ENCODE measurements around the gene PFDN1. TPM values are rescaled to one million over a fixed set of nuclear protein-coding genes. Genes with fewer than 3 reads are reported as not detected.

PFDN1 gene
- total RNA-seq, 1 experiment from 2014 or later, result 94.1 TPM

DNA sequence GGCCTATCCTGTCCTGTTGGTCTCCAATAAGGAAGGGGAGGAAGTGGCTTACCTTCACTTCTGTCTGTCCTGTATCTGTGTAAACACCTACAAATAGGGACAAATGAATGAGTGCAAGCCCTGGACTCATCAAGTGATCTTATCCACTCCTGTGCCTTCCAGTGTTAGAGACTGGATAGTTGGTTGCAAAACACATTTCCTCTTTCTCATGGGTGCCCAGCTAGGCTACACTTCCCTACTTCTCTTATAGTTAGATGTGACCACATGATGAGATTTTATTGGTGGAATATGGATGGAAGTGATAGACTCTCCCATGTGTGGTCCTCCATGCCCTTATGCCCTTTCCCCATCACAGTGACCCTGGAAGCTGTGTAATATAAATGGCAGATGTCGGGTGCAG, 16.9 kb upstream of the PFDN1 start:
- Histone ChIP-seq H3K36me3 (ENCODE audit: insufficient read depth, low read length, poor library complexity, severe bottlenecking) (no peaks in the 10 kb centered on the region), H3K4me3 (ENCODE audit: low read depth, low read length, poor library complexity, severe bottlenecking) (no peak overlapping the region), H3K4me1 (ENCODE audit: insufficient read depth, low read length, poor library complexity, severe bottlenecking) (peaks cover 20% of the 10 kb centered on the region), H3K27me3 (replicated peaks; ENCODE audit: insufficient read depth, low read depth, low read length, poor library complexity) (no peaks in the 10 kb centered on the region), H3K27ac (ENCODE audit: low read depth, low read length, poor library complexity, severe bottlenecking) (no peak overlapping the region), H3K9me3 (ENCODE audit: low read depth, low read length, poor library complexity, severe bottlenecking) (no peaks in the 10 kb centered on the region)
- TF ChIP-seq, protein P1, sequence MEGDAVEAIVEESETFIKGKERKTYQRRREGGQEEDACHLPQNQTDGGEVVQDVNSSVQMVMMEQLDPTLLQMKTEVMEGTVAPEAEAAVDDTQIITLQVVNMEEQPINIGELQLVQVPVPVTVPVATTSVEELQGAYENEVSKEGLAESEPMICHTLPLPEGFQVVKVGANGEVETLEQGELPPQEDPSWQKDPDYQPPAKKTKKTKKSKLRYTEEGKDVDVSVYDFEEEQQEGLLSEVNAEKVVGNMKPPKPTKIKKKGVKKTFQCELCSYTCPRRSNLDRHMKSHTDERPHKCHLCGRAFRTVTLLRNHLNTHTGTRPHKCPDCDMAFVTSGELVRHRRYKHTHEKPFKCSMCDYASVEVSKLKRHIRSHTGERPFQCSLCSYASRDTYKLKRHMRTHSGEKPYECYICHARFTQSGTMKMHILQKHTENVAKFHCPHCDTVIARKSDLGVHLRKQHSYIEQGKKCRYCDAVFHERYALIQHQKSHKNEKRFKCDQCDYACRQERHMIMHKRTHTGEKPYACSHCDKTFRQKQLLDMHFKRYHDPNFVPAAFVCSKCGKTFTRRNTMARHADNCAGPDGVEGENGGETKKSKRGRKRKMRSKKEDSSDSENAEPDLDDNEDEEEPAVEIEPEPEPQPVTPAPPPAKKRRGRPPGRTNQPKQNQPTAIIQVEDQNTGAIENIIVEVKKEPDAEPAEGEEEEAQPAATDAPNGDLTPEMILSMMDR (conservative IDR thresholded peaks at IDR 0.05; ENCODE audit: low read depth, low read length), result no peak
- TF ChIP-seq EZH2 (IDR thresholded peaks at IDR 0.05; ENCODE audit: borderline replicate concordance, low read depth, low read length, poor library complexity, severe bottlenecking), result no peak
- POLR2A ChIA-PET (ENCODE audit: low non-redundant PET), result no interaction called here
- intact Hi-C loops (cut with micrococcal nuclease; ENCODE audit: unreplicated experiment), result no loop called here
- DNase-seq (ENCODE audit: low spot score), result no peak
- CTCF ChIA-PET, result no interaction called here
- no TSS peak for BruUV-seq (replicated peaks)

DNA sequence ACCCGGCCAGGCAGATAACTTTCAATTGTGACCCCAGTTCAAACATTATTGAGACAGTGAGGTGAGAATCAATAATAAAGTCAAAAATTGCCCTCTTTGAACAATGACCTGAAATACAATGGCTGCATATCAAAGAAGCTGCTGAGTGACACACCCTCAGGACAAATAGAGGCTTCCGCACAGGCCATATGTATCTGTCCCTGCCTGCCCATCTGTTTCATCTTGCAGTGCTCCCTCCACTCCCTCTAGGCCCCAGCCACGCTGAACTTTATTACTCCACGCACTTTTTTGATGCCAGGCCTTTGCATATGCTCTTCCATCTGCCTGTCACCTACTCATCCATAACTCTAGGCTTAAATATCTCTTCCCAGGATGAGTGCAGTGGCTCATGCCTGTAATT, 15.9 kb upstream of the PFDN1 start:
- CTCF ChIA-PET, result no interaction called here

DNA sequence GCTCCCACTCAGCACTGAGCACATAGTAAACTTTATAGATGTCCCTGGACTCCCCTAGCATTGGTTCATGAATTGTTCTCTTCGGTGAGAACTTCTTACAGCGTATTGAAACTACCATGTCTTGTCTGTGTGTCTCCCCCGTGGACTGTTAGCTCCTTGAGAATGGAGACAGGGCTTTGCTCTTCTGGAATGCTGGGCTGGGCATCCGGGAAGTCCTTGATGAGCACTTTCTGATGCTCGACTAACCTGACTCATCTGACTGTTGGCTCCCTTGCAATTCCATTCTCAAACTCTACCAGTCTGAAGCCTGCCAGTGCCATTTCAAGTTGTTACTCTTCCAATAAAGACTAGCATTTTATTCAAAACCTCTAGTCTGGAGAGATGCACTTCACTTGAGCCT, 15.0 kb upstream of the PFDN1 start:
- peaks cover 2% of the 10 kb centered on the region for H3K4me1 ChIP-seq (ENCODE audit: insufficient read depth, low read length, poor library complexity, severe bottlenecking)
- intact Hi-C loops (cut with micrococcal nuclease; ENCODE audit: unreplicated experiment), result no loop called here
- CTCF ChIA-PET, result no interaction called here
- TF ChIP-seq, protein P1 (conservative IDR thresholded peaks at IDR 0.05; ENCODE audit: low read depth, low read length), result no peak
- TF ChIP-seq EZH2 (IDR thresholded peaks at IDR 0.05; ENCODE audit: borderline replicate concordance, low read depth, low read length, poor library complexity, severe bottlenecking), result no peak
- H3K36me3 ChIP-seq (ENCODE audit: insufficient read depth, low read length, poor library complexity, severe bottlenecking), result no peaks in the 10 kb centered on the region
- H3K9me3 ChIP-seq (ENCODE audit: low read depth, low read length, poor library complexity, severe bottlenecking), result no peaks in the 10 kb centered on the region
- POLR2A ChIA-PET (ENCODE audit: low non-redundant PET), result interaction anchor here (0.7 kb wide), 1 partner anchor 11 kb away, joined by 3 read pairs; no protein-coding TSS in a partner anchor
- BruUV-seq (replicated peaks), result no TSS peak
- no peak overlapping the region for H3K4me3 ChIP-seq (ENCODE audit: low read depth, low read length, poor library complexity, severe bottlenecking)
- H3K27me3 ChIP-seq (replicated peaks; ENCODE audit: insufficient read depth, low read depth, low read length, poor library complexity), result no peaks in the 10 kb centered on the region
- H3K27ac ChIP-seq (ENCODE audit: low read depth, low read length, poor library complexity, severe bottlenecking), result no peak overlapping the region
- DNase-seq (ENCODE audit: low spot score), result no peak

More for the DNA sequence above, 15.9 kb upstream of the PFDN1 start:
- no TSS peak for BruUV-seq (replicated peaks)
- H3K4me3 ChIP-seq (ENCODE audit: low read depth, low read length, poor library complexity, severe bottlenecking), result no peak overlapping the region
- H3K4me1 ChIP-seq (ENCODE audit: insufficient read depth, low read length, poor library complexity, severe bottlenecking), result peaks cover 11% of the 10 kb centered on the region
- POLR2A ChIA-PET (ENCODE audit: low non-redundant PET), result no interaction called here
- no peak for DNase-seq (ENCODE audit: low spot score)
- no peak overlapping the region for H3K27ac ChIP-seq (ENCODE audit: low read depth, low read length, poor library complexity, severe bottlenecking)
- no peaks in the 10 kb centered on the region for H3K9me3 ChIP-seq (ENCODE audit: low read depth, low read length, poor library complexity, severe bottlenecking)
- no peaks in the 10 kb centered on the region for H3K36me3 ChIP-seq (ENCODE audit: insufficient read depth, low read length, poor library complexity, severe bottlenecking)
- TF ChIP-seq, protein P1 (conservative IDR thresholded peaks at IDR 0.05; ENCODE audit: low read depth, low read length), result no peak
- no peak for TF ChIP-seq EZH2 (IDR thresholded peaks at IDR 0.05; ENCODE audit: borderline replicate concordance, low read depth, low read length, poor library complexity, severe bottlenecking)
- H3K27me3 ChIP-seq (replicated peaks; ENCODE audit: insufficient read depth, low read depth, low read length, poor library complexity), result no peaks in the 10 kb centered on the region
- intact Hi-C loops (cut with micrococcal nuclease; ENCODE audit: unreplicated experiment), result no loop called here

Data from A673 (cell line).